Natural killer cell treated with Interleukin-12 subunit alpha and Interleukin-12 subunit beta and Interleukin-15 and Interleukin-18, amount 100 ng/mL, for 72 hours (primary cell): ENCODE measurements around the gene ST3GAL4. TPM values are rescaled to one million over a fixed set of nuclear protein-coding genes. Genes with fewer than 3 reads are reported as not detected.
A peak's percentile ranks its signal among the peaks of the same experiment; 100 is the strongest.
"Not testable (repeated sequence)": the region's sequence is repeated elsewhere in the genome, so short reads cannot be mapped to it uniquely, and the experiment has no call there.

ENCODE experiments used
- ATAC-seq, 2 donors: fragments of 150-1000 bp; cut with Tn5 transposase in 1 of 2; sonication (Bioruptor Pico), chemical (Tn5 transposase) in 1 of 2; 2 replicates each; pipeline ENCODE4 v1.10.0; 2021
- DNase-seq: peaks from one replicate; pipeline ENCODE4 v3.0.0; 2022; ENCODE audit warnings: low spot score
- H3K27ac Mint-ChIP-seq, 2 donors: 1 replicate in 1 of 2; 2 replicates in 1 of 2; pipeline ENCODE4 v1.8.0; 2022; ENCODE audit warnings: mixed read lengths in 2 of 2, mild to moderate bottlenecking in 1 of 2, moderate library complexity in 1 of 2
- H3K27me3 Mint-ChIP-seq, 2 donors: 1 replicate in 1 of 2; 2 replicates in 1 of 2; pipeline ENCODE4 v1.8.0; 2022; ENCODE audit warnings: mixed read lengths in 2 of 2
- H3K36me3 Mint-ChIP-seq: one replicate; pipeline ENCODE4 v1.8.0; 2022; ENCODE audit warnings: mixed read lengths
- H3K4me1 Mint-ChIP-seq, 2 donors: 1 replicate in 1 of 2; 2 replicates in 1 of 2; pipeline ENCODE4 v1.8.0; 2022; ENCODE audit warnings: low read depth in 2 of 2, mixed read lengths in 2 of 2, mild to moderate bottlenecking in 1 of 2
- H3K4me3 Mint-ChIP-seq: one replicate; pipeline ENCODE4 v1.8.0; 2022; ENCODE audit warnings: mixed read lengths
- H3K9me3 Mint-ChIP-seq: 2 replicates; pipeline ENCODE4 v1.8.0; 2022; ENCODE audit warnings: mixed read lengths
- total RNA-seq, 2 donors: library from RNA; stranded (reverse); gene quantifications; one replicate each; pipeline ENCODE4 v1.2.3, GENCODE V29; 2022

ST3GAL4 gene
- total RNA-seq, 2 donors from 2014 or later = 60.4 to 60.9 TPM

- peak overlapping the region; percentile 95 to 99 for H3K27ac Mint-ChIP-seq
- ATAC-seq (peak; percentile 81 to 90), DNase-seq (peak; percentile 87)
- H3K36me3 Mint-ChIP-seq = peaks cover 16% of the 10 kb centered on the region
- peak overlapping the region; percentile 69 for H3K4me3 Mint-ChIP-seq
- H3K4me1 Mint-ChIP-seq = peaks cover 42 to 51% of the 10 kb centered on the region in 2 donors
- no peaks in the 10 kb centered on the region for H3K9me3 Mint-ChIP-seq
- no peaks in the 10 kb centered on the region for H3K27me3 Mint-ChIP-seq
Measured at GRCh38 chr11:126345759-126346585, 9.5 kb upstream of the ST3GAL4 start.

GRCh38 chr11:126346586-126346940 lies 8.9 kb upstream of the ST3GAL4 start:
- Mint-ChIP-seq H3K9me3 (no peaks in the 10 kb centered on the region), H3K4me1 (peaks cover 45 to 48% of the 10 kb centered on the region in 2 donors), H3K27me3 (no peaks in the 10 kb centered on the region), H3K27ac (peak overlapping the region; percentile 95 to 99), H3K36me3 (peaks cover 16% of the 10 kb centered on the region), H3K4me3 (peak overlapping the region; percentile 69)
- no peak for DNase-seq
- no peak for ATAC-seq

- Mint-ChIP-seq H3K36me3 (peaks cover 16% of the 10 kb centered on the region), H3K4me1 (peaks cover 42 to 44% of the 10 kb centered on the region in 2 donors), H3K27ac (peak overlapping the region; percentile 95 to 99)
- not testable (repeated sequence) for H3K4me3 Mint-ChIP-seq, DNase-seq, H3K27me3 Mint-ChIP-seq, H3K9me3 Mint-ChIP-seq, ATAC-seq
Measured at GRCh38 chr11:126346946-126347345, 8.5 kb upstream of the ST3GAL4 start.

GRCh38 chr11:126347751-126348668 lies 7.5 kb upstream of the ST3GAL4 start:
- ATAC-seq (no peak), DNase-seq (peak; percentile 45)
- H3K36me3 Mint-ChIP-seq = peaks cover 21% of the 10 kb centered on the region
- peaks cover 4% of the 10 kb centered on the region for H3K9me3 Mint-ChIP-seq
- peak overlapping the region; percentile 95 to 99 for H3K27ac Mint-ChIP-seq
- peak overlapping the region; percentile 42 for H3K4me3 Mint-ChIP-seq
- peaks cover 44 to 46% of the 10 kb centered on the region in 2 donors for H3K4me1 Mint-ChIP-seq
- no peaks in the 10 kb centered on the region for H3K27me3 Mint-ChIP-seq

DNA sequence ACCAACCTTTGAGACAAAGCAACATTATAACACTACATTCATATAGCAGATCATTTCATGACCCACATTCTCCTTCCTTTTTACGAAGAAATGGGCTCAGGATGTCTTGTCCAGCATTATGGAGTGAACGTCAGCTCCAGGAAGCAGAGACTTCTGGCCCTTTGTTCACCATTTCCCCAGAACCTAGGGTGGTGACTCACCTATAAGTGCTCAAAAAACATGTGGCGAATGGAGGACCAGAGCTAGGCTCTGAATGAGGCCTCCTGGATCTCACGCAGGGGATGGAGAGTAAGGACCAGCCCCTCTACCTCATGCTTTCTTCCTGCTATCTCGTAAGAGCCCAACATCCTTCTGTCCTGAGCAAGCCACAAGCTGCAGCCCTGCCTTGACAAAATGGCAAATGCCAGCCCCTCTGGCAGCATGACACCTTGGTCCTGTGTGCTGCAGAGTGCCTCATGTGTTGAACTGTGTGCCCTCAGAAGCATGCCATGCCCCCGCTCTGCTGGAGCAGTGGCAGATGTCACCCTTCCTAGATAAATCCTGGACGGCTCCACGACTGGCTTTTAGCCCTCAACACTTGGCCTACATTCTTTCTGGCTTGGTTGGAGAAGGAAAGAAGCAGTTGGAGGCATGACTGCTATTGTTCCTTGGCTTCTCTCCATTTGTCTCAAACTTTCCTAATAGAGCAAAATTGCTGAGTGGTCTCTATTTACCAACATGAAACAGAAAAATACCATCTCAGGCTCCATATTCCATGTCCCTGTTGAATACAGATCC lies 6.5 kb upstream of the ST3GAL4 start:
- DNase-seq (peak; percentile 35), ATAC-seq (no peak)
- Mint-ChIP-seq H3K27me3 (no peaks in the 10 kb centered on the region), H3K27ac (peak overlapping the region; percentile 95 to 99), H3K36me3 (peaks cover 21% of the 10 kb centered on the region), H3K9me3 (peaks cover 4% of the 10 kb centered on the region), H3K4me3 (peak overlapping the region; percentile 42), H3K4me1 (peaks cover 51 to 54% of the 10 kb centered on the region in 2 donors)

DNA sequence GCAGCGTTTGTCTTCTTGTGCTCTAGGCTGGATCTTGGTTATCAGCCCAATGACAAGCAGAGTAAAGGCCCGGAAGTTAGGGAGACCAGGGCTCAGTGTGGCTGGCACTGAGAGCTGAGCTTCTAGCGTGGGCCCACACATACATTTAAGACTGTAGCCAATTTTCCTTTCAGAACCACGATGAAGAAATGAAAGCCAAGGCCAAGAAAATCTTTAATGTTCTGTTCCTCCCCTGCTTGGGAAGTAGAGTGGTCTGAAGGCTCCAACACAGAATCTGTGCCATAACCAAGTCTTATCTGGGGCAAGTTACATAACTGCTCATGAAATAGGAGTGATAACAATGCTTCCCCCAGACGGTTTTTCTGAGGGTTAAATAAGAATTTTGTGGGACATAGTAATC lies 4.7 kb upstream of the ST3GAL4 start:
- H3K27ac Mint-ChIP-seq = peak overlapping the region; percentile 98 to 100
- DNase-seq = no peak
- no peaks in the 10 kb centered on the region for H3K27me3 Mint-ChIP-seq
- H3K36me3 Mint-ChIP-seq = peaks cover 21% of the 10 kb centered on the region
- peaks cover 4% of the 10 kb centered on the region for H3K9me3 Mint-ChIP-seq
- peak overlapping the region; percentile 70 for H3K4me3 Mint-ChIP-seq
- peaks cover 50 to 57% of the 10 kb centered on the region in 2 donors for H3K4me1 Mint-ChIP-seq
- ATAC-seq = no peak

GRCh38 chr11:126352163-126352562 lies 3.3 kb upstream of the ST3GAL4 start:
- peak overlapping the region; percentile 98 to 100 for H3K27ac Mint-ChIP-seq
- H3K36me3 Mint-ChIP-seq = peaks cover 14% of the 10 kb centered on the region
- no peak for ATAC-seq
- peaks cover 50 to 56% of the 10 kb centered on the region in 2 donors for H3K4me1 Mint-ChIP-seq
- no peaks in the 10 kb centered on the region for H3K27me3 Mint-ChIP-seq
- peak; percentile 15 for DNase-seq
- peak overlapping the region; percentile 93 for H3K4me3 Mint-ChIP-seq
- peaks cover 4% of the 10 kb centered on the region for H3K9me3 Mint-ChIP-seq

GRCh38 chr11:126352934-126353801 lies 2.3 kb upstream of the ST3GAL4 start:
- peak; percentile 62 to 67 for ATAC-seq
- Mint-ChIP-seq H3K27ac (peak overlapping the region; percentile 98 to 100), H3K4me1 (peaks cover 53 to 59% of the 10 kb centered on the region in 2 donors), H3K4me3 (peak overlapping the region; percentile 93), H3K27me3 (no peaks in the 10 kb centered on the region), H3K9me3 (peaks cover 4% of the 10 kb centered on the region), H3K36me3 (peaks cover 14% of the 10 kb centered on the region)
- DNase-seq = peak; percentile 68

GRCh38 chr11:126354631-126355323 lies 709 bp upstream of the ST3GAL4 start:
- Mint-ChIP-seq H3K27me3 (no peaks in the 10 kb centered on the region), H3K4me1 (peaks cover 50 to 51% of the 10 kb centered on the region in 2 donors), H3K9me3 (peaks cover 4% of the 10 kb centered on the region), H3K4me3 (peak overlapping the region; percentile 98), H3K27ac (peak overlapping the region; percentile 98 to 100), H3K36me3 (peaks cover 10% of the 10 kb centered on the region)
- peak; percentile 1 to 28 for ATAC-seq
- DNase-seq = peak; percentile 47

GRCh38 chr11:126355926-126356897 lies 726 bp downstream of the ST3GAL4 start:
- Mint-ChIP-seq H3K36me3 (peaks cover 5% of the 10 kb centered on the region), H3K9me3 (peaks cover 4% of the 10 kb centered on the region), H3K27me3 (no peaks in the 10 kb centered on the region), H3K4me3 (peak overlapping the region; percentile 76), H3K4me1 (peaks cover 40 to 46% of the 10 kb centered on the region in 2 donors), H3K27ac (peak overlapping the region; percentile 44 to 59)
- peak; percentile 0 to 10 for ATAC-seq
- DNase-seq = peak; percentile 66
